MM.1S (cell line): ENCODE data around the gene GPR176.

Experiments
- DNase-seq: peaks from one replicate; pipeline ENCODE4 v3.0.0-alpha.2; 2015
- H2AFZ ChIP-seq: fragments of 300-600 bp; sonication (generic); 2 replicates; pipeline ENCODE4 v1.6.0; 2016; ENCODE audit warnings: antibody characterized with exemption, low read length
- H3F3A ChIP-seq: fragments of 300-600 bp; sonication (generic); 2 replicates; pipeline ENCODE4 v1.6.1; 2016; ENCODE audit warnings: mild to moderate bottlenecking, antibody characterized with exemption, low read length, moderate library complexity, mixed read lengths; ENCODE audit not compliant: insufficient read depth
- H3K27ac ChIP-seq: fragments of 300-600 bp; sonication (generic); 2 replicates; pipeline ENCODE4 v1.5.1; 2016; ENCODE audit warnings: mild to moderate bottlenecking, low read length
- H3K27me3 ChIP-seq: fragments of 300-600 bp; sonication (generic); replicated peaks from 2 replicates; pipeline ENCODE4 v1.6.0; 2016; ENCODE audit warnings: low read length; ENCODE audit not compliant: insufficient read depth
- H3K36me3 ChIP-seq: fragments of 300-600 bp; sonication (generic); replicated peaks from 2 replicates; pipeline ENCODE4 v1.6.1; 2016; ENCODE audit warnings: mild to moderate bottlenecking, low read length, mixed read lengths; ENCODE audit not compliant: insufficient read depth
- H3K4me1 ChIP-seq: fragments of 300-600 bp; sonication (generic); 2 replicates; pipeline ENCODE4 v1.6.1; 2016; ENCODE audit warnings: low read length, mixed read lengths
- H3K4me2 ChIP-seq: fragments of 300-600 bp; sonication (generic); 2 replicates; pipeline ENCODE4 v1.6.0; 2016; ENCODE audit warnings: low read depth, low read length
- H3K4me3 ChIP-seq: fragments of 300-600 bp; sonication (generic); 2 replicates; pipeline ENCODE4 v1.5.1; 2016; ENCODE audit warnings: low read length, mixed read lengths
- H3K79me2 ChIP-seq: fragments of 300-600 bp; sonication (generic); 2 replicates; pipeline ENCODE4 v1.6.1; 2016; ENCODE audit warnings: mixed run types, low read length, mixed read lengths
- H3K9ac ChIP-seq: fragments of 300-600 bp; sonication (generic); 2 replicates; pipeline ENCODE4 v1.6.1; 2016; ENCODE audit warnings: low read length, mixed read lengths
- H3K9me2 ChIP-seq: fragments of 300-600 bp; sonication (generic); replicated peaks from 2 replicates; pipeline ENCODE4 v1.6.1; 2016; ENCODE audit warnings: mild to moderate bottlenecking, low read length, mixed read lengths; ENCODE audit not compliant: insufficient read depth
- H3K9me3 ChIP-seq: fragments of 300-600 bp; sonication (generic); replicated peaks from 2 replicates; pipeline ENCODE4 v1.6.1; 2016; ENCODE audit warnings: mild to moderate bottlenecking, low read length, mixed read lengths; ENCODE audit not compliant: insufficient read depth
- H4K20me1 ChIP-seq: fragments of 300-600 bp; sonication (generic); 2 replicates; pipeline ENCODE4 v1.6.1; 2016; ENCODE audit warnings: mild to moderate bottlenecking, low read length, moderate library complexity, mixed read lengths; ENCODE audit not compliant: insufficient read depth
- CTCF ChIP-seq: fragments of 300-600 bp; sonication (generic); IDR thresholded peaks from 2 replicates; pipeline ENCODE4 v1.5.1; 2016; ENCODE audit warnings: antibody characterized with exemption, low read length, mixed read lengths
- EZH2 ChIP-seq: fragments of 300-600 bp; sonication (generic); optimal IDR thresholded peaks from 2 replicates; pipeline ENCODE3; 2017; ENCODE audit warnings: low read depth, mild to moderate bottlenecking, antibody characterized with exemption, low read length, mixed read lengths
- EZH2phosphoT487 ChIP-seq: fragments of 300-600 bp; sonication (generic); IDR thresholded peaks from 2 replicates; pipeline ENCODE4 v1.6.1; 2018; ENCODE audit warnings: antibody characterized with exemption, low read length

Gene GPR176

DNA sequence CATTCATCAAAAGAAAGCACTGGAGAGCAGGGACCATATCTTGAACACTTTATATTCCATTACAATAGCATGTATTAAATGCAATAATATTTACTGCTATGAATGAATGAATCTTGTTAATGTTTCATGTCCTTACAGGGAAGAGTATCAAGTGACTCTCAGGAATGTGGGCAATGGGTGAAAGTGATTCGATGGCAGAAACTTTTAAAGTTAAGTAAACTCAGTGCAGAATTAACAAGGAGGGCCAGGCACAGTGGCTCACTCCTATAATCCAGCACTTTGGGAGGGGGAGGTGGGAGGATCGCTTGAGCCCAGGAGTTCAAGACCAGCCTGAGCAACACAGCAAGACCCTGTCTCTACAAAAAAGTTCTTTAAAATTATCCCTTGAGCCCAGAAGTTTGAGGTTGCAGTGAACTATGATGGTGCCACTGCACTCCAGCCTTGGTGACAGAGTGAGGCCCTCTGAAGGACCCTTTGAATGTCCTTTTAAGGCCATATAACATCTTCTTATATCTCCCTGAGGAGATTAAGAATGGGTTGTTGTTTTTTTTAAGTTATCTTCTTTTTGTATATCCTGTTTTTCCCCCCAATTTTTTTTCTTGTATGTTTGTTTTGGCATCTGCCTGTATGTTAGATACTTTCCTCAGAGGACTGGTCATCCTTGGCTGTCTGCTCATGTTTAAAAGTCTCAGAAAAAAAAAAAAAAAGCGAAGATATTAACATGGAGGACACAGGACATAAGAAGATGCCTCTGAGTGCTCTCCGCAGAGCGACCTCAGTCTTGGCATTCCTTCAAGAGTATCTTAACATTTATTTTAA is 127.8 kb downstream of the GPR176 start:
- Histone ChIP-seq H4K20me1 (no peaks in the 10 kb centered on the region), H3K79me2 (no peaks in the 10 kb centered on the region), H3K36me3 (no peaks in the 10 kb centered on the region), H3F3A (0 out of 2 replicates have a peak, but pooled peaks cover 2% of the 10 kb centered on the region), H3K4me2 (no peak overlapping the region), H3K27me3 (no peaks in the 10 kb centered on the region), H3K4me3 (no peak overlapping the region), H3K9ac (no peak overlapping the region), H3K9me2 (no peaks in the 10 kb centered on the region), H3K27ac (no peak overlapping the region), H2AFZ (no peak overlapping the region), H3K9me3 (no peaks in the 10 kb centered on the region), H3K4me1 (peaks cover 7% of the 10 kb centered on the region; the same call in 1 of the 2 replicates)
- TF ChIP-seq EZH2 (no peak), EZH2phosphoT487 (no peak), CTCF (no peak)
- no peak for DNase-seq

DNA sequence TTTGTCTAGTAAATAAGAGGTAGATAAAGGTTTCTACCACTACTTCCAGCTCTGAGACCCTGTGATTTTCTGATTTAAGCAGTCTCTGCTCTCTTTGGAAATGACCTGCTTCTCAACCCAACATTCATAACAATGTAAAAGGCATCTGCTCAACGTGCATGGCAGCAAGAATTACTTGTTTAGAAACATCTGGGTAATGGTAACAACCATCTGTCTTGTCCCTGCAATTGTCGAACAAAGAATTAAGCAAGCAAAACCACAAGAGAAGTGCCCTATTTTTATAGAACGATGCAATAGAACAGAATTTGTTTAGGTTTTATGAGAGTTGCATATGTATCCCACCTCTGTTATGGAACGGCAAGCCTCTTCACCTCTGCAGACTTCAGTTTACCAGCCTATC is 130.3 kb downstream of the GPR176 start:
- no peak overlapping the region for H3K4me3 ChIP-seq
- peaks cover 2% of the 10 kb centered on the region; the same call in 1 of the 2 replicates for H3K79me2 ChIP-seq
- no peak overlapping the region for H3K9ac ChIP-seq
- H3K27ac ChIP-seq: no peak overlapping the region
- DNase-seq: no peak
- H3K36me3 ChIP-seq: no peaks in the 10 kb centered on the region
- H3K4me1 ChIP-seq: peaks cover 14% of the 10 kb centered on the region; the same call in 1 of the 2 replicates
- H2AFZ ChIP-seq: no peak overlapping the region
- no peak overlapping the region for H3K4me2 ChIP-seq
- H3K27me3 ChIP-seq: no peaks in the 10 kb centered on the region
- no peaks in the 10 kb centered on the region for H3K9me3 ChIP-seq
- no peaks in the 10 kb centered on the region for H3K9me2 ChIP-seq
- H4K20me1 ChIP-seq: no peaks in the 10 kb centered on the region
- peaks cover 12% of the 10 kb centered on the region for H3F3A ChIP-seq
- TF ChIP-seq CTCF (no peak), EZH2phosphoT487 (no peak), EZH2 (no peak)

GRCh38 chr15:39788800-39789565 is 131.1 kb downstream of the GPR176 start:
- TF ChIP-seq CTCF (no peak), EZH2 (no peak)
- Histone ChIP-seq H3K36me3 (no peaks in the 10 kb centered on the region), H3K4me3 (no peak overlapping the region), H3F3A (peaks cover 12% of the 10 kb centered on the region), H4K20me1 (no peaks in the 10 kb centered on the region), H3K79me2 (peaks cover 10% of the 10 kb centered on the region; the same call in 1 of the 2 replicates), H3K4me2 (no peak overlapping the region), H3K4me1 (peaks cover 18% of the 10 kb centered on the region), H3K9me2 (no peaks in the 10 kb centered on the region), H3K9ac (no peak overlapping the region), H3K27me3 (no peaks in the 10 kb centered on the region), H3K27ac (no peak overlapping the region), H3K9me3 (no peaks in the 10 kb centered on the region), H2AFZ (no peak overlapping the region)
- DNase-seq: no peak
